Activated CD8-positive, alpha-beta memory T cell treated with anti-CD3 and anti-CD28 coated beads for 1 hour (primary cell): ENCODE results near the gene OPN3.

Experiments used
- DNase-seq, 2 donors: peaks; one replicate each; pipeline ENCODE4 v3.0.0-alpha.2; 2020; ENCODE audit warnings: low read depth in 1 of 2; ENCODE audit errors: extremely low read depth in 1 of 2

OPN3 gene

DNA sequence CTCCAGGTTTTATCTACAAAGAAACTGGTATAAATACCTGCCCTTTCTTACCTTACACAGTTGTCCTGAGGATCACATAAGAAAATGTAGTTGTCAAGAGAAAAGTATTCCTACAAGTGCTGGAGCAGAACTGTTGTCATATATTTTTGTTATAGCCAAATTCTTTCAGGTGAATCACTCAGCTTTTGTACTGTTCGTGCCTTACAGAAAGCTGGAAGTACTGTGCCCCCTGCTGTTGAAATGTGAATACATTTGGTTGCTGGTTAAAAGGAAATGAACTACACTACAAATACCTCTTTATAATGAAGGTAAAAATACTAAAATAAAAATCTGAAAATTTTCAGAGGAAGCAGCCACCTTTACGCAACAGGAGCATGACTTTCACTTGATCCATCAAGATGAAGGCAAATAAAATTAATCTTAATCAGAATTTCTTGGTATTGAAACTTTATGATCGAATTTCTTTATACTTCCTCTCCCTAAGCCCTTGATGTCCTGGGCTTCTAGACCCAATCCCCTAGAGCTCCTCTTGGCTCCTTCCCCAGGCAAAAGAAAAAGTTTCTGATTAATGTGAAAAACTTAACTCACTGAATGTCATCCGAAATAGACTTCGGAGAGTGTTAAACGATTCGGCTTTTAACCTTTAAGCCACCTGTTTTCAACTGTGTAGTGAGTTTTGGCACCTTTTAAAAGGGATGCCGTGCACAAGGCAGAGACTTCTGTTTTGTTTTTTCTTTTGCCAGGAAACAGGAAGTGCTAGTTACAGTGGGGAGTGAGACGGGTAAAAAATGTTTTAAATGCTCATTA, 12.5 kb downstream of the OPN3 start:
- no peak for DNase-seq

DNA sequence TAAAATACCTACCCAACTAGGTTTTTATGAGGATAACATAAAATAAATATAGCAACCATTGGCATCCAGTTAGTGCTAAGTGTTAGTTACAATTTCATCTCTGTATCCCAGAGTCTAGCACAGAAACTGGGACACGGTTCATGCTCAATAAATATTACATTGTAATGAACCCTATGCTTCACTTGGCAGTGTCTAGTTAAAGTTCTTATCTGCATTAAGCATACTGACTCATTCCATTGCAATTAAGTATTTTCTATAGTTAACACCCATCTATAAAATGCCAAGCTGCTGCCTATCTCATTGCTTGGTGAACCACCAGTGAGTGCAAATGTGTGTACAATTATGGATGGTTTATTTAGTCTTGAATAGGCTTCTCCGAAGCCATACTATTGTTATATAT, 15.2 kb downstream of the OPN3 start:
- DNase-seq, result no peak

DNA sequence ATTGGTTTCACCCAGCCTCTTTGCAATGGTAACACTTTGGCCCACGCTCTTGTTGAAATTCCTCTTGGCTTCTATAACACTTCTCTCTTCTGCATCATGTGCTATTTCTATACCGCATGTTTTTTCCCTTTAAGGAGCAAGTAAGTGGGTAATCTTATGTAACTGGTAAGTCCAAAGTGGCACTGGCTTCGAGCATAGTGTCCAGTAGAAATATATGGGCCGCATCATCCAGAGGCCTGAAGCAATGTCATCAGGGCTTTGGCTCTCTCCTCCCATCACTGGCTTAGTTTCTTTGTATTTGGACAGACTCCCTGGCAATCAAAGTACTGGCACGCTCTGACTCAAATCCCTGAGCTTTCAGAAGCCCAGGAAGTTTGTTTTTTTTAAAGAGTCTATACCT, 17.5 kb downstream of the OPN3 start:
- no peak for DNase-seq

DNA sequence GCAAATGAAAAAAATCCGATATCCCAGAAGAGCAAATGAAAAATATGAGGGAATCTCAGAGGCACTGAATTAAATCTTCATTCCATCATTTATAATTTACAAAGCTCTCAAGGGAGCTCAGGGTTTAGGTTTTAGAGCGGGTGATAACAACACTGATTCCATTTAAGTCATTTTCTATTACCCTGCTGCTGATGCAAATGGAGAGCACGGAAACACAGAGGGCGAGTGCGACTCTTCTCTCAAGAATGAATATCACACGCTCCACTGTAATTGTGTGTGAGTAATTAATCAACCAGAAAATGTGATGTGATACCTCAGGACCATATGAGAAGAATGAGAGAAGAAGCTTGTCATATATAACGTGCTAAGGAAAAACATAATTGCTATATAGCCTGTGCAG, 22.7 kb downstream of the OPN3 start:
- no peak for DNase-seq

DNA sequence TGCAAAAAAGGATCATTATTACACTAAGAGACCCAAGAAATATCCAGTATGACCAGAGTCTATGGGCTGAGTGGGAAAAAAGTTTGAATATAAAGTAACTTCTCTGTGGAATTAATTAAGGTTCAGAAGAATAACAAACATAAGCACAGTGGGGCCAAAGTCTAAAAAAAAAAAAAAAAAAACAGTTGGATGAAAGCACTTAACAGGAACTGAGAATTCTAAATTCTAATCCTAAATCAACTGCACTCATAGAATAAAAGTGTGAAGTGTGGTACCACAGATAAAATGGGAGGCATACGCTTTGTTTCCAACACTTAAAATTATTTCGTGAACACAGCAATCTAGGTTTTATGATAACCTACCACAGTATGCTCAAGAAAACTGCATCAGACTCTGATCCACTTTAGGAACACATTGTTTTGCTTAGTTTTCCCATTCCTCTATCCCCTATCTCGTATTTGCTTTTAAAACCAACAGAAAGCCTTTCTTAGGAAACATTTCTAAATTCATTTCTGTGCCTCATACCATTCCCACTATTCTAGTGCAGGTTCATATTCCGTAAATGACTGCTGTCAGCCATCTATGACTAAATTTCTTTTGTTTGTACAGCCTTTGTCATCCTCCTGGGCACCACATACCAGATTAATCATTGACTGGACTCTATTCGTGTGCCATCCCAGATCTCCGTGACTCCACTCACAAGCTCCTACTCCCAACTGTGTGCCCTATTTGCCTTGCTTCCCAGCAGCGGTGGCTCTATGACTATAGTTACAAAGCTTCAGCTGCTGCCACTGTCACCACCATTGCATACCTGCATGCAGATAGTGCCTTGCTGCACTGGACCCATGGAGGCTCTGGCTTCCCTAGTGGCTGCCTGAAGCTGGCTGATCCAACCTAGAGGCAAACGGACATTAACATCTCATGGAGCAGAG, 24.9 kb downstream of the OPN3 start:
- no peak for DNase-seq

DNA sequence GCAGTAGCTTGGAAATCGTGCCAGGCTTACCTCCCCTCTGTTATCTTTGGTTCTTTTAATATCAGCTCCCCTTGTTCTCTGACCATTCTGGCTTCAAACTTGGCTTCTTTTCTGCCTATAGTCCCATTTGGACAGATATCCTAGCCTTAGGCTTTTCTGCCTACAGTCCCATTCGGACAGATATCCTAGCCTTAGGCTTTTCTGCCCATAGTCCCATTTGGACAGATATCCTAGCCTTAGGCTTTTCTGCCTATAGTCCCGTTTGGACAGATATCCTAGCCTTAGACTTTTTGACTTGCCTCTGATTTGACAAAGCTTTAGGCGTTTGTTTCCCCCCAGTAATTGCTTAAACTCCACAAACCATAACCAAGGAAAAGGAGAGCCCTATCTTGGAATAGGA, 25.6 kb downstream of the OPN3 start:
- DNase-seq, result no peak

DNA sequence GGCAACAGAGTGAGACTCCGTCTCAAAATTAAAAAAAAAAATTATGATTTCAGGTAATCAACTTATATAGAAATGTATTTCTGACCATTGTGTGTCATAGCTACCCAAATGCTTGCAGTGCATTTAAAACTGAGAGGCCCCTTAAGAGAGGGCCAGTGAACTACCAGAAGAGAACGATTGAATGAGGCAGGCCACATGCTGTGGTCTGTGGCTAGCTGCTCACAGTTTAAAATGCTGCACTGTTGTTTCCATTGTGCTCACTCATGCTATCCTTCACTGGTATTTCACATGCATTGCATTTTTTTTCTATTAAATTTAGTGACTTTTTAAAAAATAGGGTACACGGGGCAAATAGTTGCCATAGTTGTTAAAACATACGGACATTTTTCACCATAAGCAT, 26.0 kb downstream of the OPN3 start:
- no peak for DNase-seq

DNA sequence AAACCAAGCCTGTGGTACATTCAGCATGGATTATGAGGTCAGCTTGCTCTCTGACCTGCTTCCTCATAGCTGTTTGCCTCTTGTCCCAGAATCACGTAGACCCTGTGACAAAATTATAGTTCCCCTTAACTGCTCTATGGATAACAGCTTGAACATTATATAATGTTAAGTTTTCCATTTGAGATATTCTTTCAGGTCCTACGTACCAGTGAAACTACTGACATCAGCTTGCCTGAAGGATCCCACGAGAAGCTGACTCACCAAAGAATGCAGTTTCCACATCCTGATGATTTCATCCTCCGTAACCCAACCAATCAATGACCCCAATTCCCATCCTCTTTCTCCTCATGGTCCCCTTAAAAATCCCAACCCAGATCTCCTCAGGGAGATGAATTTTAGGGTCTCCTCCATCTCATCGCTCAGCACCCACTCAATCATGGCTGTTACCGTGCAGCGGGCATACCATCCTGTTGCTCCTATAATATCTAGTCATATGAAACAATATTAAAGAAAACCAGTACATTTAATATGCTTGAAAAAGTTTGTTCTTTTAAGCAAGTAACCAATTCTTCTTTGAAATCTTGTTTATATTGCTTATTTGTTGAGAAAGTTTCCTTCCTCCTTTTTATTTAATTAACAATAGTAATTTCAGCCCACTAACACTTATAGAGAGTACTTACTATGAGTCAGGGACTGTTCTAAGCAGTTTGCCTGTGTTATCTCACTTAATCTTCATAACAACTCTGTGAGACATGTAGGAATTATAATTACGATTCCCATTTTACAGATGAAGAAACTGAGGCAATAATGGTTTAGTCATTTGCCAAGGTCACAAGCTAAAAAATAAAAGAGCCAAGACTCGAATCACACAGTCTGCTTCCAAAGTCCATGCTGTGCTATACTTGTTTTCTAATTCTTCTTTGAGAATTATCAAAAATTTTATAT, 27.4 kb downstream of the OPN3 start:
- no peak for DNase-seq

DNA sequence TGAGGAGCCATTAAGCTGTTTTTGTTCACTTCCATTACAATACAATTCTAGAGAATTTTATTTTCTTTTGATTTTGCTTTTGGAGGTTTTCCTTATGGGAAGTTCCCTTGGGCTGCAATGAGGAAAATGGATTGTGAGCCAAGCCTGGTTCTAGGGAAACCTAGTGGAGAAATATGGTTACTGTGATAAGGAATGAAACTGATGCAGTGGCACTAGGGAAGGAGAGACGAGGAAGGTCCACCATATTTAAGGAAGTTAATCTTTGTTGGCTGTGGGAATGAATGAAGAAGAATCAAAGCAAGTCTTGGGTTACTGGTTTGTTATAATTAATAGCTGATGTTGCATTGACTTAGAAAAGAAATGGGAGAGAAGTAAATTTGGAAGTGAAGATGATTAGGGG, 28.4 kb downstream of the OPN3 start:
- no peak for DNase-seq

DNA sequence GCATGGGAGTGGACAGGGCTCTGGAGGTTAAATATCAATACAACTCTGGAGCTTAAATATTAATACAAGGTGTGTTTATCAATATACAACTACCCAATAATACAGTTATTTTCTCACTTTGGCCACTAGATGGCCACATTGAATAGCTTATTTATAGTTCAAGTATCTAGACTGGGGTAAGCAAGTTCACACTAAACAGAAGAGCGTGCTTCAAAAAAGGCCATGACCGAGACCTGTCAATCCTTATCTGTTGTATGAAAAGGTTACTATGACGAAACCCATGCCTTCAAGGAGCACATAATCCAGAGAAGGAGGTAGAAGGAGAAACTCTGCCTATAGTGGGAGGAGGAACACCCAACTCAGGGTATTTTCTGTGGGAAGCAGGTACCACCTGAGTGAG, 29.1 kb downstream of the OPN3 start:
- DNase-seq, result no peak

DNA sequence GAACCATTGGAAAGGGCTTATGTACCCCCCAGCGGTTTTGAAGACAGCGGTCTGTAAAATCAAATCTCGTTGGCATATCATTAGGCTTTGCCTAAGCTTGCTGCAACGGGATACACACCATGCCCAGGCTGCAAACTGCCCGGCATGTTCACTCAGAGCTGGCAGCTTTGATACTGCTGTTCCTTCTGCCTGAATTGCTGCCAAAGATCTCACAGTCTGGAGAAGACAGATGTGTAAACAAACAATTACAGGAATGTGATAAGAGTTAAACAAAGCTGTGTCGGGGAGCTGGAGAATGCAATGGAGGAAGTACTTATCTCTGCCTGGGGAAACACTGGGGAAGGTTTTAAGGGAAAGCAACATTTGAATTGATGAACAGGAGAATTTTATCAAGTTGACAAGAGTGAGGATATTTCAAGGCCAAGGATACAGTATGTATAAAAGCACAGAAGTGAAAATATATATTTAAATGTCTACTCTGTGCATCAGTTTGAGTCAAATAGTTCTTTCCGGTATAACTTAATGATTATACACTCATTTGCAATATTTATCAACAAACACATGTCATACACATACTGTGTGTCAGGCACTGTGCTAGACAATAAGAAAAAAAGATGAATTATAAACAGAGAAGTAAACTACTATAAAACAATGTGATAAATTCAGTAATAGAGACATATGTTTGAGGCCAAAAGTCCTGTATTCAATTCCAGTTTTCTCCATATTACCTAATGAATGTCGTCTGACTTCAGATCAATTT, 29.9 kb downstream of the OPN3 start:
- no peak for DNase-seq

DNA sequence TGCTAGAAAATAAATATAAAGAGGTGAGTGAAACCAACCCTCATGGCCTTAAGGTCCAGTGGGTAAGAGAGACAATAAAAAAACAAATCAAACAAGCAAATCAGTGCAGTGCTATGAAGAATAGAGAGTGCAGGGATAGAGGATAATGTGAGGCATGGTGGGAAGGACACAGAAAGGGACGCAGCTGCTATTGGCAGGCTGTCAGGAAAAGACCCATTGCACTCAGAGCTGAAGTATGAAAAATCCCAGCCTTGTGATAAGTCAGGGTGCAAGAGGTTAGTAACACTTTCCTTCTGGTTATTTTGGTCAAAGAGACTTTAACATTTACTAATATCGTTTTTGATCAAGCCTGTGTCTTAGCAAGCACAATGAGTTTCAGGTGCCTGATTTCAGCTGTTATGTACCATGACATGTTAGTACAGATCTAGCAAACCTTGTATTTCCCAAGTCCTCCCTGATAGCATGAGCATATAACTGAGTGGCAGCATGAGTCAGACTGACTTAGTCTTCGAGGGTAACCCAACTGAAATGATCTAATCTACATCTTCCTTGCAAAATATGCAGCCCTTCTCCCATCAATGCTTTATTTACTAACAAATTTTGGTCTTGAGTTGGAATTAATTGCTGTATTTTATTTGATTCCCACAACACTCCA, 31.7 kb downstream of the OPN3 start:
- DNase-seq, result no peak

DNA sequence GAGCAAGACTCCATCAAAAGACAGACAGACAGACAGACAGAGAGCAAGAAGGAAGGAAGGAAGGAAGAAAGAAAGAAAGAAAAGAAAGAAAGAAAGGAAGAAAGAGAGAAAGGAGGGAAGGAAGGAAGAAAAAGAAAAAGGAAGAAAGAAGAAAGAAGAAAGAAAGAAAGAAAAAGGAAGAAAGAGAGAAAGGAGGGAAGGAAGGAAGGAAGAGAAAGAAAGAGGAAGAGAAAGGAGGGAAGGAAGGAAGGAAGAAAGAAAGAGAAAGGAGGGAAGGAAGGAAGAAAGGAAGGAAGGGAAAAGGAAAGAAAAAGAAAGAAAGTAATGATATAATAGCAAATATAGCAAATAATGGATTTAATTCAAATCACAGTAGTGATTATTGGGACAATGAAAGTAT, 32.7 kb downstream of the OPN3 start:
- DNase-seq, result no peak

DNA sequence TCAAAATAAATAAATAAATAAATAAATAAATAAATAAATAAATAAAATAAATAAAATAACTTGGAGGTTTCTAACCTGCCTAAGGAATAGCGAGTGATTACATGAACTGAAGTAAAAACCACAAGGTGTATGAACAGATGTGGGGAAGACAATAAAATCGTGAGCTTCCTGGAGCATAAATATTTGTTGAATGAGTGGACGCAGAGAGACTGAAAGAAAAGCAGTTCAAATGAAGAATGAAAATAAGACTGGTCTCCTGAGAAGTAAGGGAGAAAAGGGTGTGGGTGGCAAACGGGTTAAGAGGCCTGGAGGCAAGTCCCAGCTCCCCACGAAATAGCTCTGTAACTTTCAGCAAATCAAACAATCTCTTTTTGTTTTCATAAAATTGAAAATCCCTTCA, 33.6 kb downstream of the OPN3 start:
- no peak for DNase-seq

DNA sequence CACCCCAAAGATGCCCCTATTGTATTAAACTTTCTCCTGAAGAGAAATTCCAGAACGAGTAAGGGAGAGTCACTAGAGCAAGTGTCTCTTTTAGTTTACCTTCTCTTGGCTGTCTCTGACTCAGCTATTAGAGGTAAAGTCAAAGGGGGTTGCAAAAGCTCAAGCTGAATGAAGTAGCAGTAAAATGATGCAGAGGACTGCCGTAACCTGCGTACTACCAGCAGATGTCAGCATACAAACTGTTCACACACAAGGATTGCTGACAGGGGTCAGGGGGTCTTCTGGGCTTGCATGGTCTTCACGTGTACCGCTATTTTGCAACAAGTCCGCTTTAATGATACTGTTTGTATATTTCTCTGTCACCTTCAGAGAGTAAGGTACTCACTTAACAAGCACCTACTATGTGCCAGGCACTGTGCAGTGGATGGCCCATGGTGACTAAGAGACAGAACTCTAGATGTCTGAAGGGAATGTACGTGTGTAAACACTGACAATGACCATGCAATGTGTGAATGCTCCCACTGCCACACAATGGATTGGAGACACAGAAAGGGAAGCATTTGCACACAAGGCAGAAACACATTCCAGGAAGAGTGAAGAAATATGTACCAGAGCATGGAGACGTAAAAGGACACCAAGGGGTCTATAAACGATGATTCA, 34.9 kb downstream of the OPN3 start:
- DNase-seq, result no peak

DNA sequence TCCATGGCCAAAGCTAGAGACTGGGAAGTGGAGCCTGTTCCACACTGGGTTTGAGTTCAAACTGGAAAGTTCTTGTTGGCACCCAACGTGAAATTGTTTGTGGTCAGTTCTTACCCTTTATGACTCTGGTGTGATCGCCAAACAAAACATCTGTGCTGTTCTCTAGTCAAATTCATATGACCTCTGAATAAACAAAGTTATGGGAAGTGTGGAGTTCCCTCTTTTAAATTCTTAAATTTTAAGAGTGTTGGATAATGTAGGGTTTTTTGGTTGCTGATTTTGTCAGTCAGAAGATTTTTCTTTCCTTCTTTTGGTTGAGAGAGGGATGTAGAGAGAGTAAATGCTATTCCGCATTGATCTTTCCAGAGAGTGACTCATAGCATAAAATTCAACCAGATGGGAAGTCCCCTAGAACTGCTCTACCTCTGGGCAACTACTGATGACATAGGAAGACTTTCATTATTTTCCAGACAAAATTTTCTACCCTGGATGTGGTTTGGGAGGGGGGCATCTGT, 36.4 kb downstream of the OPN3 start:
- DNase-seq, result no peak

DNA sequence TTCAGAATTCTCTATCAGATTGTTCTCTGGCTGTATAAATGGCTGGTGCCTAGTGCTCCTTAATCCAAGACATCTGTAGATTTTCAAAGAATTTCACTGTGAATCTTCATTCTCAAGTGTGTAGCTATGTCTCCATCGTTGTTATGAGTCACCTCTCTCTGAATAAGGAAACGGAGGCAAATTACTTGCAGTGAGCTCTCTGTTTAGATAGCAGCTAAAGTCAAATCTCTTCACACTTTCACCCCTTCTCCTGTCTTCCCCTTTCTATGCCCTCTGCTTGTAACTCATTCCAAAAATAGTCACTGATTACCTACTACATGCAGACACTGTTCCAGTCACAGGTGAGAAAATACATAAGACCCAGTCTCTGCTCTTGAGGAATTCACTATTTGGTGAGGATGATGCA, 39.7 kb downstream of the OPN3 start:
- no peak for DNase-seq

DNA sequence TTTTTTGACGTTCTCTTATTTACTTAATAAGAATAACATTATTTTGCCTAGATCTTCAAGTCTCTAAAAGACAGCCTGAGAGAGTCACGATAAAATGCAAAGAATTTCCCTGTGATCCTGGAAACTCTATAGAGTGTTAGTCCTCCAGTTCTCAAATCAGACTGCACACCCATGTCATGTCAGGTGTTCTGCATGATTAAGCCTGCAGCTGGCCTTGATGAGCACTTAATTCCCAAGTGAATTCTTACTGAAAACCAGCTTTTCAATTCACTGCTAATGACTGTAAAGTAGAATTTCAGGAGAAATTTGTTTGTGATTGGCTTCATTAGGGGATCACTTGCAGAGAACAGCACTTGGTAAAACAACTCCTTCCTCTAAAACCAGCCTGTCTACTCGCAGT, 41.9 kb downstream of the OPN3 start:
- no peak for DNase-seq

DNA sequence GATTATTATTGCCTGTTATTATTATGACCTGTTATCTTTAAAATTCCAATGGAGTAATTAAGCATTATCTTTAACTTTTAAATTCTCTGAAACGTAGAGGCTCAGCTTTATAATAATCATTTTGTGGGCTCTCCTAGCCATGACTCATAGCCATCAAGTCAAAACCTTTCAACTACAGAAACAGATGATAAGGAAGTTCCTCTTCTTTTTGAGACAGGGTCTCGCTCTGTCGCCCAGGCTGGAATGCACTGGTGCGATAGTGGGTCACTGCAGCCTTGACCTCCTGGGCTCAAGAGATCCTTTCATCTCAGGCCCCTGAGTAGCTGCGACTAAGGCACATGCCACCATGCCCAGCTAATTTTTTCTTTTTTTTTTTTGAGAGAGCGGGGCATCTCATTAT, 43.5 kb downstream of the OPN3 start:
- DNase-seq, result no peak
